Lung (tissue), 12 donors: ENCODE results near the gene TAS2R41. TPM values are rescaled to one million over a fixed set of nuclear protein-coding genes. Genes with fewer than 3 reads are reported as not detected.

ENCODE experiments used
- ATAC-seq: fragments of 200-7000 bp; cut with Tn5 transposase; one replicate; pipeline ENCODE4 v1.9.1; 2020; ENCODE audit warnings: moderate number of reproducible peaks; ENCODE audit not compliant: insufficient read depth, low FRiP score
- DNase-seq, 3 donors: peaks; one replicate each; pipeline ENCODE4 v3.0.0-alpha.2; 2013 to 2017
- H3K27ac ChIP-seq, 2 donors: one replicate each; pipeline ENCODE4 v1.5.1; 2013; ENCODE audit warnings: mild to moderate bottlenecking in 2 of 2, moderate library complexity in 2 of 2, control low read depth in 1 of 2, inconsistent platforms in 1 of 2, low read depth in 1 of 2, low read length in 1 of 2
- H3K27me3 ChIP-seq, 3 donors: one replicate each; pipeline ENCODE4 v1.5.1; 2013; ENCODE audit warnings: low read length in 2 of 3; ENCODE audit not compliant: control insufficient read depth in 3 of 3, insufficient read depth in 3 of 3
- H3K36me3 ChIP-seq, 4 donors: one replicate each; pipeline ENCODE4 v1.5.1; 2013; ENCODE audit warnings: low read length in 4 of 4, mild to moderate bottlenecking in 1 of 4, moderate library complexity in 1 of 4; ENCODE audit not compliant: control insufficient read depth in 4 of 4, insufficient read depth in 4 of 4
- H3K4me1 ChIP-seq, 5 donors: one replicate each; pipeline ENCODE4 v1.5.1; 2013; ENCODE audit warnings: low read length in 5 of 5, mild to moderate bottlenecking in 2 of 5, moderate library complexity in 1 of 5; ENCODE audit not compliant: control insufficient read depth in 5 of 5, insufficient read depth in 5 of 5
- H3K4me3 ChIP-seq: one replicate; pipeline ENCODE4 v1.5.1; 2013; ENCODE audit warnings: mild to moderate bottlenecking, control low read depth, moderate library complexity
- H3K9ac ChIP-seq, 2 donors: one replicate each; pipeline ENCODE4 v1.5.1; 2013; ENCODE audit warnings: low read length in 2 of 2, control low read depth in 1 of 2; ENCODE audit not compliant: insufficient read depth in 1 of 2
- H3K9me3 ChIP-seq, 4 donors: one replicate each; pipeline ENCODE4 v1.5.1; 2013; ENCODE audit warnings: low read length in 3 of 4, mild to moderate bottlenecking in 1 of 4, moderate library complexity in 1 of 4; ENCODE audit not compliant: control insufficient read depth in 4 of 4, insufficient read depth in 3 of 4
- CTCF ChIP-seq: IDR thresholded peaks from 2 replicates; pipeline ENCODE4 v1.5.1; 2012; ENCODE audit warnings: mild to moderate bottlenecking; ENCODE audit errors: control extremely low read depth, extremely low read depth
- WGBS, 2 donors: extraction: QIAGEN DNeasy Blood & Tissue Kit; methylation state at CpG; one replicate each; pipeline ENCODE4 v1.1.7; 2013; 5-methylcytosine and 5-hydroxymethylcytosine counted together
- polyA plus RNA-seq, 2 donors: library from polyadenylated mRNA; stranded (reverse); fragments of 200-250 nt; gene quantifications; one replicate each; pipeline ENCODE4 v1.2.1, GENCODE V29; 2013
- total RNA-seq, 2 donors: library from RNA; depleted of rRNA in 1 of 2; stranded (reverse); fragments of >200 nt in 1 of 2; gene quantifications; one replicate each; pipeline ENCODE4 v1.2.1, GENCODE V29; 2014 to 2021
- donor health status: control.
- donor health status: control.
- donor health status: Bipolar disorder and iron deficiency.
- donor health status: healthy.
- donor health status: DM: yes; HTN: yes; CAD: no.

TAS2R41 gene
- total and polyA plus RNA-seq, 4 donors = 0.77 TPM; not detected in 3

GRCh38 chr7:143436325-143436946, 41.2 kb upstream of the TAS2R41 start:
- Histone ChIP-seq H3K27me3 (peaks cover 0 to 2% (median 0%) of the 10 kb centered on the region in 3 donors), H3K36me3 (no peaks in the 10 kb centered on the region), H3K9ac (no peak overlapping the region), H3K27ac (no peak overlapping the region), H3K4me1 (no peaks in the 10 kb centered on the region), H3K4me3 (no peak overlapping the region), H3K9me3 (peaks cover 0 to 1% (median 0%) of the 10 kb centered on the region in 4 donors)
- TF ChIP-seq CTCF = no peak
- DNase-seq (no peak), ATAC-seq (no peak)
- WGBS, 2 donors = 92 to 93% methylated on average over 3 of the region's 3 CpGs

- DNase-seq (no peak), ATAC-seq (no peak)
- Histone ChIP-seq H3K27ac (no peak overlapping the region), H3K27me3 (no peaks in the 10 kb centered on the region), H3K4me1 (no peaks in the 10 kb centered on the region), H3K4me3 (no peak overlapping the region), H3K9me3 (peaks cover 0 to 1% (median 0%) of the 10 kb centered on the region in 4 donors), H3K36me3 (no peaks in the 10 kb centered on the region), H3K9ac (no peak overlapping the region)
- 34 to 43% methylated on average over 4 of the region's 4 CpGs for WGBS, 2 donors
- TF ChIP-seq CTCF = no peak
Measured at GRCh38 chr7:143437578-143437977, 40.1 kb upstream of the TAS2R41 start.

GRCh38 chr7:143439866-143440265, 37.8 kb upstream of the TAS2R41 start:
- TF ChIP-seq CTCF = no peak

GRCh38 chr7:143443153-143443552, 34.5 kb upstream of the TAS2R41 start, which contains the start of gene TAS2R60:
TAS2R60 (plus strand) TSS chr7:143443453; CDS start chr7:143443453, 0 bp downstream.
- peaks cover 0 to 3% (median 0%) of the 10 kb centered on the region in 3 donors for H3K27me3 ChIP-seq
- WGBS, 2 donors = 71 to 93% methylated on average over 4 of the region's 4 CpGs
- H3K36me3 ChIP-seq = no peaks in the 10 kb centered on the region
- H3K9ac ChIP-seq = no peak within 1 kb of the TSS
- no peak within 1 kb of the TSS for H3K27ac ChIP-seq
- H3K4me1 ChIP-seq = no peaks in the 10 kb centered on the region
- DNase-seq (no peak), ATAC-seq (no peak)
- peaks cover 0 to 1% (median 0%) of the 10 kb centered on the region in 4 donors for H3K9me3 ChIP-seq
- TF ChIP-seq CTCF = no peak
- H3K4me3 ChIP-seq = no peak within 1 kb of the TSS

More at GRCh38 chr7:143439866-143440265, 37.8 kb upstream of the TAS2R41 start:
- peaks cover 0 to 1% (median 0%) of the 10 kb centered on the region in 4 donors for H3K9me3 ChIP-seq
- ATAC-seq (no peak), DNase-seq (no peak)
- no peaks in the 10 kb centered on the region for H3K27me3 ChIP-seq
- WGBS, 2 donors = 89 to 93% methylated on average over 2 of the region's 2 CpGs
- H3K9ac ChIP-seq = no peak overlapping the region
- H3K36me3 ChIP-seq = no peaks in the 10 kb centered on the region
- no peaks in the 10 kb centered on the region for H3K4me1 ChIP-seq
- no peak overlapping the region for H3K27ac ChIP-seq
- no peak overlapping the region for H3K4me3 ChIP-seq
